SK-N-SH treated with all-trans-retinoic acid at 6 μM for 48 hours (cell line): ENCODE data around the gene FAM171A1.

Source experiments
- ARNTL ChIP-seq: fragments of 450-650 bp; formaldehyde crosslinking; IDR thresholded peaks from 2 replicates; pipeline ENCODE4 v1.5.0; 2020; ENCODE audit warnings: low read depth, mild to moderate bottlenecking, moderate library complexity, borderline replicate concordance
- ISL1 ChIP-seq: fragments of 250-450 bp; sonication (Bioruptor Pico); IDR thresholded peaks from 2 replicates; pipeline ENCODE4 v2.1.2; 2022; ENCODE audit warnings: mild to moderate bottlenecking, moderate library complexity
- RARB ChIP-seq: fragments of 250-450 bp; sonication (Bioruptor Pico); IDR thresholded peaks from 2 replicates; pipeline ENCODE4 v1.8.0; 2021; ENCODE audit warnings: mild to moderate bottlenecking, moderate library complexity
- SNAI2 ChIP-seq: fragments of 250-450 bp; sonication (Bioruptor Pico); IDR thresholded peaks from 2 replicates; pipeline ENCODE4 v1.5.0; 2020; ENCODE audit warnings: mild to moderate bottlenecking, moderate library complexity
- TCF4 ChIP-seq: fragments of 250-450 bp; sonication (Bioruptor Pico); IDR thresholded peaks from 2 replicates; pipeline ENCODE4 v1.8.0; 2021; ENCODE audit warnings: mild to moderate bottlenecking, moderate library complexity, borderline replicate concordance
- ZFP30 ChIP-seq: fragments of 450-650 bp; formaldehyde crosslinking; IDR thresholded peaks from 2 replicates; pipeline ENCODE4 v1.5.0; 2022; ENCODE audit warnings: mild to moderate bottlenecking, moderate library complexity
- ZNF565 ChIP-seq: fragments of 450-650 bp; formaldehyde crosslinking; conservative IDR thresholded peaks from 2 replicates; pipeline ENCODE4 v1.5.0; 2020; ENCODE audit warnings: low read depth, mild to moderate bottlenecking, moderate library complexity
- ZNF70 ChIP-seq: fragments of 450-650 bp; formaldehyde crosslinking; IDR thresholded peaks from 2 replicates; pipeline ENCODE4 v1.5.0; 2020; ENCODE audit warnings: mild to moderate bottlenecking, moderate library complexity
- TF ChIP-seq, protein P1 (sequence below): fragments of 250-450 bp; sonication (Bioruptor Pico); IDR thresholded peaks from 2 replicates; pipeline ENCODE4 v1.5.1; 2020; ENCODE audit warnings: low read depth, mild to moderate bottlenecking, moderate library complexity
- TF ChIP-seq, protein P2 (sequence below): fragments of 250-450 bp; sonication (Bioruptor Pico); IDR thresholded peaks from 2 replicates; pipeline ENCODE4 v1.8.0; 2021; ENCODE audit warnings: low read depth, mild to moderate bottlenecking, moderate library complexity, borderline replicate concordance
- TF ChIP-seq, protein P3 (sequence below): fragments of 250-450 bp; sonication (Bioruptor Pico); IDR thresholded peaks from 2 replicates; pipeline ENCODE4 v1.8.0; 2020; ENCODE audit warnings: mild to moderate bottlenecking, moderate library complexity, borderline replicate concordance

DNA sequence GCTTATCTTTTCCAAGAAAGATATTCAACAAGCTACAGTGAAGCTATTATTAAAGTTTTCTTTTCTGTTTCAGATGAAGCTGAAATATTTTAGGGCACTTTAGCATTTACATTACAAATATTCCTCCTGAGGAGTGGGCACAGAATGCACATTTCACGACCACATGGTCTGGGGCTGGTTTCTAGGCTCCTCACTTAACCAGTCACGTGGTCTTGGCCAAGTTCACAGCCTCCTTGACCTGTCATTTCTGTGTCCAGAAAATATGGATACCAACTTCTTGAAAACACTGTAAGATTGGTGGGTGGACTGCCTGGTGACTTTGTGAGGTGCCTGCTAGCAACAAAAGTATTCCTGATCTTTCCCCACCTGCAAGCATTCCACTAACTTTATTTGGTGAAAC lies 70.9 kb downstream of the FAM171A1 start:
- TF ChIP-seq ZNF565 (CRISPR knock-in tag) = no peak
- TF ChIP-seq, protein P1, sequence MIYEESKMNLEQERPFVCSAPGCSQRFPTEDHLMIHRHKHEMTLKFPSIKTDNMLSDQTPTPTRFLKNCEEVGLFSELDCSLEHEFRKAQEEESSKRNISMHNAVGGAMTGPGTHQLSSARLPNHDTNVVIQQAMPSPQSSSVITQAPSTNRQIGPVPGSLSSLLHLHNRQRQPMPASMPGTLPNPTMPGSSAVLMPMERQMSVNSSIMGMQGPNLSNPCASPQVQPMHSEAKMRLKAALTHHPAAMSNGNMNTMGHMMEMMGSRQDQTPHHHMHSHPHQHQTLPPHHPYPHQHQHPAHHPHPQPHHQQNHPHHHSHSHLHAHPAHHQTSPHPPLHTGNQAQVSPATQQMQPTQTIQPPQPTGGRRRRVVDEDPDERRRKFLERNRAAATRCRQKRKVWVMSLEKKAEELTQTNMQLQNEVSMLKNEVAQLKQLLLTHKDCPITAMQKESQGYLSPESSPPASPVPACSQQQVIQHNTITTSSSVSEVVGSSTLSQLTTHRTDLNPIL (CRISPR knock-in tag) = no peak
- no peak for TF ChIP-seq SNAI2 (CRISPR knock-in tag)
- no peak for TF ChIP-seq RARB (CRISPR knock-in tag)
- no peak for TF ChIP-seq TCF4 (CRISPR knock-in tag)
- no peak for TF ChIP-seq ZNF70 (CRISPR knock-in tag)
- TF ChIP-seq ZFP30 (CRISPR knock-in tag) = no peak
- TF ChIP-seq, protein P2, sequence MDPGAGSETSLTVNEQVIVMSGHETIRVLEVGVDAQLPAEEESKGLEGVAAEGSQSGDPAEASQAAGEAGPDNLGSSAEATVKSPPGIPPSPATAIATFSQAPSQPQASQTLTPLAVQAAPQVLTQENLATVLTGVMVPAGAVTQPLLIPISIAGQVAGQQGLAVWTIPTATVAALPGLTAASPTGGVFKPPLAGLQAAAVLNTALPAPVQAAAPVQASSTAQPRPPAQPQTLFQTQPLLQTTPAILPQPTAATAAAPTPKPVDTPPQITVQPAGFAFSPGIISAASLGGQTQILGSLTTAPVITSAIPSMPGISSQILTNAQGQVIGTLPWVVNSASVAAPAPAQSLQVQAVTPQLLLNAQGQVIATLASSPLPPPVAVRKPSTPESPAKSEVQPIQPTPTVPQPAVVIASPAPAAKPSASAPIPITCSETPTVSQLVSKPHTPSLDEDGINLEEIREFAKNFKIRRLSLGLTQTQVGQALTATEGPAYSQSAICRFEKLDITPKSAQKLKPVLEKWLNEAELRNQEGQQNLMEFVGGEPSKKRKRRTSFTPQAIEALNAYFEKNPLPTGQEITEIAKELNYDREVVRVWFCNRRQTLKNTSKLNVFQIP (CRISPR knock-in tag) = no peak
- TF ChIP-seq ARNTL (CRISPR knock-in tag) = no peak
- TF ChIP-seq, protein P3, sequence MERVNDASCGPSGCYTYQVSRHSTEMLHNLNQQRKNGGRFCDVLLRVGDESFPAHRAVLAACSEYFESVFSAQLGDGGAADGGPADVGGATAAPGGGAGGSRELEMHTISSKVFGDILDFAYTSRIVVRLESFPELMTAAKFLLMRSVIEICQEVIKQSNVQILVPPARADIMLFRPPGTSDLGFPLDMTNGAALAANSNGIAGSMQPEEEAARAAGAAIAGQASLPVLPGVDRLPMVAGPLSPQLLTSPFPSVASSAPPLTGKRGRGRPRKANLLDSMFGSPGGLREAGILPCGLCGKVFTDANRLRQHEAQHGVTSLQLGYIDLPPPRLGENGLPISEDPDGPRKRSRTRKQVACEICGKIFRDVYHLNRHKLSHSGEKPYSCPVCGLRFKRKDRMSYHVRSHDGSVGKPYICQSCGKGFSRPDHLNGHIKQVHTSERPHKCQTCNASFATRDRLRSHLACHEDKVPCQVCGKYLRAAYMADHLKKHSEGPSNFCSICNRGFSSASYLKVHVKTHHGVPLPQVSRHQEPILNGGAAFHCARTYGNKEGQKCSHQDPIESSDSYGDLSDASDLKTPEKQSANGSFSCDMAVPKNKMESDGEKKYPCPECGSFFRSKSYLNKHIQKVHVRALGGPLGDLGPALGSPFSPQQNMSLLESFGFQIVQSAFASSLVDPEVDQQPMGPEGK (CRISPR knock-in tag) = no peak
- no peak for TF ChIP-seq ISL1 (CRISPR knock-in tag)
